UCSD-AML1 (cell line): ENCODE results near the gene TEDC2.

Experiments used
- DNase-seq: peaks from one replicate; lab custom pipeline; 2025; ENCODE audit not compliant: unreplicated experiment; lab: John Stamatoyannopoulos, UW

Gene TEDC2

GRCh38 chr16:2492292-2492691, 32.4 kb downstream of the TEDC2 start:
- DNase-seq = no peak

GRCh38 chr16:2493605-2494004, 33.7 kb downstream of the TEDC2 start:
- no peak for DNase-seq

- no peak for DNase-seq
These were observed 34.7 kb downstream of the TEDC2 start for GRCh38 chr16:2494616-2495015.

GRCh38 chr16:2495041-2495440, 35.1 kb downstream of the TEDC2 start:
- no peak for DNase-seq

GRCh38 chr16:2496223-2497115, 36.6 kb downstream of the TEDC2 start:
- no peak for DNase-seq

GRCh38 chr16:2497116-2497630, 37.3 kb downstream of the TEDC2 start:
- no peak for DNase-seq

- DNase-seq = no peak
These were observed 38.0 kb downstream of the TEDC2 start for GRCh38 chr16:2497695-2498484.

- no peak for DNase-seq
These were observed 38.8 kb downstream of the TEDC2 start for GRCh38 chr16:2498531-2499253.

- no peak for DNase-seq
These were observed 39.5 kb downstream of the TEDC2 start for GRCh38 chr16:2499454-2499853.

GRCh38 chr16:2499890-2500429, 40.1 kb downstream of the TEDC2 start:
- DNase-seq = no peak

- DNase-seq = no peak
These were observed 40.6 kb downstream of the TEDC2 start for GRCh38 chr16:2500430-2500917.

GRCh38 chr16:2500918-2501750, 41.2 kb downstream of the TEDC2 start:
- peak; percentile 83 for DNase-seq

GRCh38 chr16:2501946-2502895, 42.3 kb downstream of the TEDC2 start:
- DNase-seq = no peak

GRCh38 chr16:2505695-2506094, 45.8 kb downstream of the TEDC2 start:
- DNase-seq = no peak

GRCh38 chr16:2507052-2507659, 47.2 kb downstream of the TEDC2 start:
- no peak for DNase-seq

GRCh38 chr16:2507665-2508064, 47.8 kb downstream of the TEDC2 start:
- DNase-seq = no peak

- DNase-seq = no peak
These were observed 49.0 kb downstream of the TEDC2 start for GRCh38 chr16:2508722-2509400.
